CD4-positive, alpha-beta T cell treated with Interleukin-12 subunit alpha and Interleukin-12 subunit beta, for 1 hour (primary cell): ENCODE measurements around the gene ZNF414.

ENCODE experiments used
- DNase-seq: peaks from one replicate; pipeline ENCODE4 v3.0.0-alpha.2; 2020

Gene ZNF414

DNA sequence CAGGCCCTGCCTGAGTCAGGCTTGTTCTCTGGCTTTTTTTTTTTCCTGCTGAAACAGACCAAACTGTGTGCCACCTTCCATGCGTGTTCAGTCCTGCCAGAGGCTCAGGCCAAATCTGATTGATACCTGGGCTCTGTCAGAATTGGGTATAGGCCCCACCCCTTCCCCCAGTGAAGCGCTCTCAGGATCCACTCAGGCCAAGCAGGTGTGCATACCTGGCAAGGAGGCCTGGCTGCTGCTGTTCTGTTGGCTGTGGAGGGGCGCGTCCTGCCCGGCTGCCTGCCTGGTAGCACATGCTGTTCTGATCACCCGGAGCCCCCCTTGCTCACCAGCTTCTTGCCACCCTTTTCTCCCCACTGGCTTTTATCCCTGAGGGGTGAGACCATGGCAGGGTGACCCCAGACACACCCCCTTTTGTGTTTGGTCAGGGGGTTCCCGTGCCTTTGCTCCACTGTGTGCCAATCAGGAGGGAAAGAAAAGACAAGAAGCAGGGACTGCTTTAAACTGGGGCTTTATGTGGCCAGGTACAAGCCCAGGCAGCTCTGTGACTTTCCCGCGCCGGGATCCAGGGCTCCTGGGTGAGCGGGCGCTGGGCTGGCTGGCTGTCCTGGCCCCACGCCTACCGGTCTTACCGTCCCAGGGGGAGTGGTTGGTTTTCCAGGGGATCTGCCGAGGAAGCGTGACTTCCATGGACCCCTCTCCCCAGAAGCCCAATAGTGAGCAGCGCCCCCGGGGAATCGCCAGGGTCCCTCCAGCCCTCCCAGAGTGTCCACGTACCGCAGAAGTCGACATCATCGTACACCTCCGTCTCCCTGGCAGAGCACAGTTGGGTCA lies 24.2 kb downstream of the ZNF414 start:
- no peak for DNase-seq

DNA sequence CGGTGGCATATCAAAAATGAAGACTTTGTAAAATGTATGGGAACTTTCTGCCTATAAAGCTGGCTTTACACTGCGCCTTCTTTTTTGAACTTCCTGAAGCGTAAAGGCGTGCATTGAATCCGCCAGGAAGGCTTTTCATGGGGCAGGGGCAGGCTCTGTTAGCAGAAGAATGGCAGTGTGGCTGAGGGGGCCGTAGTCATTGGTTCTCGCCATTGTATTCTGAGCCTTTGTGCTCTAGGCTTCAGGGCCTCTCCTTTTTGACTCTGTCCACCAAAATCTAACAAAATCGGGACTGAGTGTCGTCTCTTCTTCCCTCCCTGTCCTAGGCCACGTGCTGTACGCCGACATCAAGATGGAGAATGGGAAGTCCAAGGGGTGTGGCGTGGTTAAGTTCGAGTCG lies 25.6 kb downstream of the ZNF414 start:
- no peak for DNase-seq

DNA sequence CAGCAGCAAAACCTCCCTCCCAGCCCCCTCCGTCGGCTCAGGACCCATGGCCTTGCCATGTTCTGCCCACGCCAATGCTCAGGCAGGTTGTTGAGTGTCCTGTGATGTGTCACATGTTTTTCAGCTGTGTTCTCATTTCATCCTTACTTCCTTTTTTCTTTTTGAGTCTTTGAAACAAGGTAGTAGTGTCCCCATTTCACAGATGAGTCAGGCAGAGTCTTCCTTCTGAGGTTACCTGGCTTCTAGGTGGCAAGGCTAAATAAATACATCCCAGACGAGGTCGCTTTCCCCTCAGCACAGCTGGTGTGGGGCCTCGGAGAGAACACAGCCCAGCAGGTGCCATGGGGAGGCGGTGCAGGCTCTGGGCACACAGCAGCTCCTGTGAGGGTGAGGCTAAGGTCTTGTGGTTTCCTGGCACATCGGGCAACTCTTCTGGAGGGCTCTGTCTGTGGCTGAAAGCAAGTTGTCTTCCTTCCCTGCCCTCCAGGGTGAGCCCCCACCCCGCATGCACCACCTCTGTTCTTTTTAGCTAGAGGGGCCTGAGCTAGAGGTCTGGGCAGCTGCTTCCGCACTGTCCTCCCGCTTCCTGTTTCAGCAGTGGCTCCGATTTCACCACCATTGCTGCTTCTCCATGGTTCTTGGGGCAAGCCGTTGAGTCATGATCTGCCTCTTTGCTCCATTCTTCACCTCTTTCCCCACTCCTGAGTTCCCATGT lies 26.7 kb downstream of the ZNF414 start:
- peak; percentile 69 for DNase-seq

GRCh38 chr19:8486661-8487136 lies 27.3 kb downstream of the ZNF414 start:
- DNase-seq: no peak

- DNase-seq: no peak
Measured at GRCh38 chr19:8485561-8486371, 28.2 kb downstream of the ZNF414 start.

GRCh38 chr19:8484331-8484894 lies 29.6 kb downstream of the ZNF414 start:
- peak; percentile 16 for DNase-seq

DNA sequence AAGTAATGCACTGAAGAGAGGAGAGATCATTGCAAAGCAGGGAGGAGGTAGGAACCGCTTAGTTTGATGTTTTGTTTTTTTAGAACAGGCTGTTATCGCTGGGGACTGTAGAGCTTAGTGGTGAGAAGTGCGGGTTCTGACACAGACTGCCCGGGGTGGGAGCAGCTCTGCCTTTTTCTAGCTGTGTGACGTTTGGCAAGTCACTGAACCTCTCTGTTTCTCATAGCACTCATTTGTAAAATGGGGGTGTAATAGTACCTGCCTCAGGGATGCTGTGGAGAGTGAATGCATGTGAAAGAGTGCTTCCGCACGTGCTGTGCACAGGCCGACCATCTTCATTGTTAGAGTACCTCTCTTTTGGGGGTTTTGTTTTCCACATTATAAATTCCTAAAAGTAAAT lies 30.8 kb downstream of the ZNF414 start:
- no peak for DNase-seq

DNA sequence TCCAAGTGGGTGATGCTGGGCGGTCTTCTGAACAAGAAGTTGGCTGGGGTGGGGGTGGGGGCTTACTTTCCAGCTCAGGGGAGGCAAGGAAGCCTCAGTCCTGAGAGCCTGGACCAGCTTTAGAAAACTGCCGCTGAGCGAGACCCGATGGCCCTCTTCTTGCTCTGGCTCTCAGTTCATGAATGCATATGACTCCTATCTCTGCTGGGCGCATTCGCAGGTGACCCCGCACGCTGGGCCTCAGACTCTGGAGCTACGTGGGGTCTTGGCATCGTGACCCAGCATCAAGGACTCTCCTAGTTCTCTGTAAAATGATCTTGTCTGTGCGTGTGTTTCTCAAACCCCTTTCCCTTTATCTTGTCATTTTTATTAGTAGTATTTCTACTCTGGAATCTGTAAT lies 31.3 kb downstream of the ZNF414 start:
- DNase-seq: no peak

GRCh38 chr19:8481616-8482015 lies 32.4 kb downstream of the ZNF414 start:
- no peak for DNase-seq

- no peak for DNase-seq
Measured at GRCh38 chr19:8481201-8481600, 32.8 kb downstream of the ZNF414 start.

GRCh38 chr19:8478598-8478997 lies 35.4 kb downstream of the ZNF414 start:
- DNase-seq: no peak

- DNase-seq: no peak
Measured at GRCh38 chr19:8477889-8478288, 36.1 kb downstream of the ZNF414 start.

DNA sequence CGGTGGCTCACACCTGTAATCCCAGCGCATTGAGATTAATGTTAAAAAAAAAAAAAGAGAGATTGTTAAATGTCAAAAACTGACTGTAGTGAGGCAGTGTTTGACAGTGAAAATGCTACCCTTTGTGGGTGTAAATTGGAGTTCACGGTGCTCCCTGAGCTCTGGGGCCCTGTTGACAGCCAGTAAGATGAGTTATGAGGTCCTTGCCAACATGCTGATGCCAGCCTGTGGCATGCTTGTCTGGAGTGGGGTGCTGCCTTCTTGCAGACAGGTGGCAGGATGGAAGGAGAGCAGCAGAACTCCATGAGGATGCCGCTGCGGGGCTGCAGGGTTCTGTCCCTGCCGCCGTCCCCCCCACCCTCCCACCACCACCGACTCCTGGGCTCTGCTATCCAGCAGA lies 37.4 kb downstream of the ZNF414 start:
- DNase-seq: no peak

GRCh38 chr19:8475005-8475404 lies 39.0 kb downstream of the ZNF414 start:
- DNase-seq: no peak

DNA sequence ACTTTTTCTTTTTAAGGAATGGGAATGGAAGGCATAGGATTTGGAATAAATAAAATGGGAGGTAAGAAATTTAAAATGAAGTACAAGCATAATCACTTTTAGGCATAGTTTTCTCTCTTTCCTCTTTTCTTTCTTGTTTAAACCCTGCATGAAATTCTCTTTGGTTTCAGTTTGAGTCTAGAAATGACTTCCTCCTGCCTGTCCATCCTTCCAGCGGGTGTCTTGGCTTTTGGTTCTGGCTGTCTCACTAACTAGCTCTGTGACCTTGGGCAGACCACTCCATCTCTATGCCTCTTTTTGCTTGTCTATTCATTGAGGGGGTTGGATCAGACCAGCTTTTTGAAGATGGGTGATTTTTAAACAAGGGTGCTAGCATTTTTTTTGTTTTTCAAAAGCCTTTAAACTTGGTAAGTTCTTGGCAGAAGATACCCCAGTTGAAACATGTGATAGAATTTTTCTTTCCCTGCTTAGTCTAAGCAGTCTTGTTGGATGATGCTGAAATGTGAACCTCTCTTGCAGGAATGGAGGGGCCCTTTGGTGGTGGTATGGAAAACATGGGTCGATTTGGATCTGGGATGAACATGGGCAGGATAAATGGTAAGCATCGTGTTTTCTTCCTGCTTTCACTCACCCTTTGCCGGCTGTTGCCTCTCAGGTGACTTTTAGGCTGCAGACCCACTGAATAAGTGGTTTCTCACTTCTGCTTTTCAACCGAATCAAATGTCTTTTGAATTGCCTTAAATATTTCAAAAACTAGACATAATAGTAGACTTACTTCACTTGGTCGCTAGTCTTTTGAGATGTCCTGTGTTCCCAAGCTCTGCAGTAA lies 40.1 kb downstream of the ZNF414 start:
- no peak for DNase-seq

DNA sequence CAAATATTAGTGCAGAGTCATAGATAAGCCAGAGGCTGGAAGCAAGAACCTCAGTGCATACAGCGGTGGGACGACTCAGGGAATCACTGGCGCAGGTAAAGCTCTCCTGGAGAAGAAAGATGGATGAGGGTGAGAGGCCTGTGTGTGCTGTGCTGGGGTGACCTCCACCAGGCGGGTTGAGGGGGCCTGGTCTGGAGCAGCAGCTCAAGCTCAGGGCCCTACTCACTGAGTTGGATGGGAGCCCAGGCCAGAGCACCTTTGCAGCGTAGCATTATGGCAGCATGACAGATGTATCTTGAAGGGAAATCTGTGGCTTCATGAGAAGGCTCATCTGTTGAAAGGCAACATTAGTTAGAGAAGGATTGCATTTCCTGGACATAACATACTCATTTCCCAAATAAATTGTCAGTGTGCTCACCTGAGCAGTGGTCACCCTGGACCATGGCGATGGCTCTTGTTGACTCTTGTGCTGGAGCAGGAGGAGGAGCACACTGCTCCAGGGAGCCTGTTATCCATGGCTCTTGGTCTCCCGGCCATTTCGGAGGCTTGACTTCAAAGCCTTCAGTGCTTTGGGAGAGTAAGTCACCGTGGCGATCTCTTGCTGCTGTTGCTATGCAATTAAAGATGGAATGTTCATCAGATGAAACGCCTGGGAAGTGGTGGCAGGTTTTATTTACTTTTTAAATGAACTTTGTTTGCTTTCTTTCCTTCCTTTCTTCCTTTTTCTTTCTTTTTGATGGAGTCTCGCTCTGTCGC lies 44.2 kb downstream of the ZNF414 start:
- DNase-seq: no peak

GRCh38 chr19:8468761-8469373 lies 45.1 kb downstream of the ZNF414 start:
- DNase-seq: no peak

DNA sequence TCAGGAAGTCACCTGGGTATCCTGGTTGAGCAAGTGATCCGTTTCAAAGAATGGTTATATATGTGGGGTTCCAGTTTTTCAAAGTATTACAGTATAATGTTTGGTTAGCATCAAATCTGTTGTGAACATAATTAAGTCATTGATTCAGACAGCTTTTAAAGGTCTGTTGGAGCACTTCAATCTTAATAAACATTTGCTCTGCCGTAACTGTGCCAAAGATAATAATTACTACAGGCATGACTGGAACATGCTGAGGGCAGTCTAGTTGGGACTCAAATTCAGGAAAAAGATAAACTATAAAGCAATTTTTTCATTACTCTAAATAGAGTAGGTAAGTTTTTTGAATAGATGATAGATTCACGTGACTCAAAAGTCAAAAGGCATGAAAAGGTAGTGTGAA lies 45.8 kb downstream of the ZNF414 start:
- no peak for DNase-seq

DNA sequence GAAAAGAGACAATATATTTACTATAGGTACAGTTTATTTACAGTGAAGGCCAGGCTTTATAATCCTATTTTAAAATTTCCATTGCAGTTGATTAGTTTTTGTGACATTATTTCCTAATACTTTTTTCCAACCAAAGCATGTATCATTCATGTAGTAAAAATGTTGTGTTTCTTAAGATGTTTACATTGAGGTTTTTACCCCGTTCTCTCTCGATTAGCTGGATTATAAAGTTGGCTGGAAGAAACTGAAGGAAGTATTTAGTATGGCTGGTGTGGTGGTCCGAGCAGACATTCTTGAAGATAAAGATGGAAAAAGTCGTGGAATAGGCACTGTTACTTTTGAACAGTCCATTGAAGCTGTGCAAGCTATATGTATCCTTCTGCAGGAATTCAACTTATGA lies 47.9 kb downstream of the ZNF414 start:
- DNase-seq: no peak

DNA sequence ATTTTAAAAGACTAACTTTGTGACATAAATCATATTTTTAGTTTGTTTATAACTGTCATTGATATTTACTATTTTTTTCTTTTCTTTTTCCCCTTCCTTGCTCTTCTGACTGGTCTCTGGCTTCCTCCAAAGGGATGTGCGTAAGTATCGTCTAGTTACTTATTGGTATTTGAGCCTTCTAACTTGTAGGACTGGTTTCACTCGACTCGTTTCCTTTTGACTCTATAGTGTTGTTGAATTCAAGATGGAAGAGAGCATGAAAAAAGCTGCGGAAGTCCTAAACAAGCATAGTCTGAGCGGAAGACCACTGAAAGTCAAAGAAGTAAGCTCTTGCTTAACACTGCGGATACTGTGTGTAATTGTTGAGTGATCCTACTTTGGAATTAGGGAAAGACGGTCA lies 50.6 kb downstream of the ZNF414 start:
- no peak for DNase-seq

- no peak for DNase-seq
Measured at GRCh38 chr19:8462571-8462970, 51.4 kb downstream of the ZNF414 start.
